ENCODE measurements around the gene WNT5B. TPM values are rescaled to one million over a fixed set of nuclear protein-coding genes. Genes with fewer than 3 reads are reported as not detected.
A peak's percentile ranks its signal among the peaks of the same experiment; 100 is the strongest.

The WNT5B gene
- total RNA-seq, 2 donors from 2014 or later = 0.22 to 0.51 TPM

GRCh38 chr12:1622406-1622805 is 6.6 kb upstream of the WNT5B start:
- no peaks in the 10 kb centered on the region for H3K9me3 Mint-ChIP-seq

GRCh38 chr12:1629338-1630132 is 504 bp downstream of the WNT5B start:
- Mint-ChIP-seq H3K4me3 (peak overlapping the region; percentile 56 to 62), H3K27ac (no peak overlapping the region), H3K36me3 (ENCODE audit: insufficient read depth in 2 of 2) (no peaks in the 10 kb centered on the region), H3K4me1 (ENCODE audit: low read depth) (peaks cover 19% of the 10 kb centered on the region), H3K9me3 (no peaks in the 10 kb centered on the region), H3K27me3 (ENCODE audit: low read depth) (peaks cover 60% of the 10 kb centered on the region)
- ATAC-seq (replicated peaks in 1 of 2) (peak; percentile 43 to 50), DNase-seq (peak in 1 of 2 donors; percentile 25)

More at GRCh38 chr12:1622406-1622805, 6.6 kb upstream of the WNT5B start:
- Mint-ChIP-seq H3K4me3 (no peak overlapping the region), H3K36me3 (ENCODE audit: insufficient read depth in 2 of 2) (no peaks in the 10 kb centered on the region), H3K27ac (no peak overlapping the region), H3K27me3 (ENCODE audit: low read depth) (peaks cover 16% of the 10 kb centered on the region), H3K4me1 (ENCODE audit: low read depth) (peaks cover 25% of the 10 kb centered on the region)
- ATAC-seq (replicated peaks in 1 of 2) (no peak), DNase-seq (no peak)

- peak overlapping the region; percentile 56 to 62 for H3K4me3 Mint-ChIP-seq
- peak; percentile 73 to 76 for ATAC-seq (replicated peaks in 1 of 2)
- peaks cover 19% of the 10 kb centered on the region for H3K4me1 Mint-ChIP-seq (ENCODE audit: low read depth)
- peak; percentile 39 for DNase-seq
- H3K27me3 Mint-ChIP-seq (ENCODE audit: low read depth) = peaks cover 67% of the 10 kb centered on the region
- H3K27ac Mint-ChIP-seq = no peak overlapping the region
- no peaks in the 10 kb centered on the region for H3K36me3 Mint-ChIP-seq (ENCODE audit: insufficient read depth in 2 of 2)
- no peaks in the 10 kb centered on the region for H3K9me3 Mint-ChIP-seq
These were observed 1.2 kb downstream of the WNT5B start for GRCh38 chr12:1630133-1630826.

GRCh38 chr12:1630827-1631591 is 2.0 kb downstream of the WNT5B start:
- Mint-ChIP-seq H3K27ac (no peak overlapping the region), H3K9me3 (no peaks in the 10 kb centered on the region), H3K4me1 (ENCODE audit: low read depth) (peaks cover 19% of the 10 kb centered on the region), H3K27me3 (ENCODE audit: low read depth) (peaks cover 67% of the 10 kb centered on the region), H3K36me3 (ENCODE audit: insufficient read depth in 2 of 2) (no peaks in the 10 kb centered on the region), H3K4me3 (peak overlapping the region; percentile 56 to 62)
- no peak for DNase-seq
- no peak for ATAC-seq (replicated peaks in 1 of 2)

GRCh38 chr12:1632702-1633101 is 3.7 kb downstream of the WNT5B start:
- Mint-ChIP-seq H3K36me3 (ENCODE audit: insufficient read depth in 2 of 2) (no peaks in the 10 kb centered on the region), H3K4me1 (ENCODE audit: low read depth) (peaks cover 19% of the 10 kb centered on the region), H3K9me3 (no peaks in the 10 kb centered on the region), H3K4me3 (no peak overlapping the region), H3K27ac (no peak overlapping the region), H3K27me3 (ENCODE audit: low read depth) (peaks cover 67% of the 10 kb centered on the region)
- DNase-seq (no peak), ATAC-seq (replicated peaks in 1 of 2) (no peak)

GRCh38 chr12:1633459-1633858 is 4.4 kb downstream of the WNT5B start:
- Mint-ChIP-seq H3K4me1 (ENCODE audit: low read depth) (peaks cover 19% of the 10 kb centered on the region), H3K36me3 (ENCODE audit: insufficient read depth in 2 of 2) (no peaks in the 10 kb centered on the region), H3K9me3 (no peaks in the 10 kb centered on the region), H3K27me3 (ENCODE audit: low read depth) (peaks cover 63% of the 10 kb centered on the region), H3K27ac (no peak overlapping the region), H3K4me3 (no peak overlapping the region)
- DNase-seq (no peak), ATAC-seq (replicated peaks in 1 of 2) (no peak)

- DNase-seq (no peak), ATAC-seq (replicated peaks in 1 of 2) (no peak)
- H3K4me3 Mint-ChIP-seq = no peak overlapping the region
- no peaks in the 10 kb centered on the region for H3K36me3 Mint-ChIP-seq (ENCODE audit: insufficient read depth in 2 of 2)
- H3K4me1 Mint-ChIP-seq (ENCODE audit: low read depth) = peaks cover 16% of the 10 kb centered on the region
- no peaks in the 10 kb centered on the region for H3K9me3 Mint-ChIP-seq
- H3K27me3 Mint-ChIP-seq (ENCODE audit: low read depth) = peaks cover 56% of the 10 kb centered on the region
- no peak overlapping the region for H3K27ac Mint-ChIP-seq
These were observed 5.1 kb downstream of the WNT5B start for GRCh38 chr12:1634149-1634548.

GRCh38 chr12:1634590-1635191 is 5.7 kb downstream of the WNT5B start:
- Mint-ChIP-seq H3K27ac (no peak overlapping the region), H3K4me1 (ENCODE audit: low read depth) (peaks cover 11% of the 10 kb centered on the region), H3K9me3 (no peaks in the 10 kb centered on the region), H3K4me3 (no peak overlapping the region), H3K36me3 (ENCODE audit: insufficient read depth in 2 of 2) (no peaks in the 10 kb centered on the region), H3K27me3 (ENCODE audit: low read depth) (peaks cover 51% of the 10 kb centered on the region)
- peak; percentile 52 to 56 for ATAC-seq (replicated peaks in 1 of 2)
- peak; percentile 68 to 69 for DNase-seq

GRCh38 chr12:1635301-1636095 is 6.5 kb downstream of the WNT5B start:
- ATAC-seq (replicated peaks in 1 of 2) (no peak), DNase-seq (no peak)
- no peak overlapping the region for H3K4me3 Mint-ChIP-seq
- H3K4me1 Mint-ChIP-seq (ENCODE audit: low read depth) = peaks cover 7% of the 10 kb centered on the region
- no peak overlapping the region for H3K27ac Mint-ChIP-seq
- H3K36me3 Mint-ChIP-seq (ENCODE audit: insufficient read depth in 2 of 2) = no peaks in the 10 kb centered on the region
- H3K27me3 Mint-ChIP-seq (ENCODE audit: low read depth) = peaks cover 46% of the 10 kb centered on the region
- H3K9me3 Mint-ChIP-seq = no peaks in the 10 kb centered on the region

- Mint-ChIP-seq H3K4me3 (no peak overlapping the region), H3K36me3 (ENCODE audit: insufficient read depth in 2 of 2) (no peaks in the 10 kb centered on the region), H3K9me3 (no peaks in the 10 kb centered on the region), H3K4me1 (ENCODE audit: low read depth) (no peaks in the 10 kb centered on the region), H3K27me3 (ENCODE audit: low read depth) (peaks cover 19% of the 10 kb centered on the region), H3K27ac (no peak overlapping the region)
- ATAC-seq (replicated peaks in 1 of 2) = no peak
- DNase-seq = no peak
These were observed 9.2 kb downstream of the WNT5B start for GRCh38 chr12:1638203-1638602.

GRCh38 chr12:1639538-1639937 is 10.5 kb downstream of the WNT5B start:
- H3K36me3 Mint-ChIP-seq (ENCODE audit: insufficient read depth in 2 of 2) = no peaks in the 10 kb centered on the region
- no peaks in the 10 kb centered on the region for H3K9me3 Mint-ChIP-seq
- H3K27ac Mint-ChIP-seq = no peak overlapping the region

More at GRCh38 chr12:1639538-1639937, 10.5 kb downstream of the WNT5B start:
- no peak overlapping the region for H3K4me3 Mint-ChIP-seq
- ATAC-seq (replicated peaks in 1 of 2) (no peak), DNase-seq (no peak)
- H3K4me1 Mint-ChIP-seq (ENCODE audit: low read depth) = no peaks in the 10 kb centered on the region
- peaks cover 7% of the 10 kb centered on the region for H3K27me3 Mint-ChIP-seq (ENCODE audit: low read depth)

Data from activated T-cell treated with anti-CD3 and anti-CD28 coated beads, Interleukin-2, amount 50 U/mL, for 72 hours (primary cell).